GM18511 (cell line): Measurements from ENCODE around the gene DNAJC25.
"Not testable (repeated sequence)": the region's sequence is repeated elsewhere in the genome, so short reads cannot be mapped to it uniquely, and the experiment has no call there.

Source experiments
- ATAC-seq: cut with Tn5 transposase; IDR thresholded peaks from one replicate; pipeline ENCODE4 v1.9.1; 2021; ENCODE audit warnings: mild to moderate bottlenecking, moderate library complexity; ENCODE audit not compliant: unreplicated experiment

DNAJC25 gene

DNA sequence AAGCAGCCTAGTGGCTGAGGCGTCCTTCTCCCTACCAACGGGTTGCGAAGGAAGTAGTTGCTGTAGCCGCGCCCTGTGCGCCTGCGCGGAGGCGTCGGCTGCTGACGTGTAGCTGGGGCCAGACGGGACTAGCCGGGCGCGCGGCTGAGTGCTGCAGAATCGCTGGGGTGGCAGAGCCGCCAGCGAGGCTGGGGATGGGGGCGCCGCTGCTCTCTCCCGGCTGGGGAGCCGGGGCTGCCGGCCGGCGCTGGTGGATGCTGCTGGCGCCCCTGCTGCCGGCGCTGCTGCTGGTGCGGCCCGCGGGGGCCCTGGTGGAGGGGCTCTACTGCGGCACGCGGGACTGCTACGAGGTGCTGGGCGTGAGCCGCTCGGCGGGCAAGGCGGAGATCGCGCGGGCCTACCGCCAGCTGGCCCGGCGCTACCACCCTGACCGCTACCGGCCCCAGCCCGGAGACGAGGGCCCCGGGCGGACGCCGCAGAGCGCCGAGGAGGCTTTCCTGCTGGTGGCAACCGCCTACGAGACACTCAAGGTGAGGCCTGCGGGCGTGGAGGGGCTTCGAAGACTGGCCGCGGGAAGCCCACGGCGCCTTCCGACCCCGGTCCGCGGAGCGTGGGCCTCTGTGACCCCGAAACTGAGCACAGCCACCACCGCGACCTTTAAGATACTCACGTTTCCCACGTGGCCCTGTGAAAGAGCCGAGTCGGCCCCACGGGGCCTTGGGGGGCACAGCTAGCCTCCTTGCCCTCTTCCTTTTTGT is at the start of gene DNAJC25:
Gene DNAJC25, plus strand, starts transcription at position 121 of the 758 bp plus-strand sequence. Its CDS starts 74 bp downstream, at position 195.
- ATAC-seq = peak; percentile 98

DNA sequence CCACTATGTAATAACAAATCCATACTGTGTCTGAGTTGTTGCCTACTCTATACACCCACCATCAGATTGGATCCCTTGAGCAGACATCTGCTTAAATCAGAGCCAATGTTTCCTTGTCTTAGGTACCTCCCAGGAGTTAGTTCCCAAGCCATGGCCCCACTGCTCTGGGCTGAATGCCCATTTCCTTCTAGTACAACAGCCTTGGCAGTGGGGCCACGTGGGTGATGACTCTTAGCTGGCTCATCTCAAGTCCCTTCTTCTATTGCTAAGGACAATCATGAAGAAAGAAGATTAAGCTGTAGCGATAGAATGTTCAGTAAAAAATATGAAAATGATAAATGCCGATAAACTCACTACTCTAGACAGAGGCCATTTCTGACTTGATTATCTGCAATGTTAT is 48.2 kb upstream of the DNAJC25 start:
- no peak for ATAC-seq

GRCh38 chr9:111586378-111586777 is 44.8 kb upstream of the DNAJC25 start:
- no peak for ATAC-seq

DNA sequence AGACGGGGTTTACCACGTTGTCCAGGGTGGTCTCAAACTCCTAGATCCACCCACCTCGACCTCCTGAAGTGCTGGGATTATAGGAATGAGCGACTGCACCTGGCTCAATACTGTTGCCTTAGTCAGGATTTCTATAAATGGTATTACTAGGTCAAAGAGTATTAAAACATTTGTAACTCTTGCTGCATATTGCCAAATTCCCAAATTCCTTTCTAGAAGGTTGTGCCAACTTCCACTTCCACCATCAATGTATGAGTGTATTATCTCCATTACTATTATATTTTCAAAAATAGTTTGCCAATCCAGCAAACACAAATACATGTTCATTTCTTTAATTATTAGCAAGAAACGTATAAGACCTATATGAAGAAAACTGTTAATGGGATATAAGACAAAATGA is 42.3 kb upstream of the DNAJC25 start:
- no peak for ATAC-seq

- ATAC-seq = peak; percentile 76
Observed at GRCh38 chr9:111597852-111598732, 33.0 kb upstream of the DNAJC25 start.

GRCh38 chr9:111598733-111599091 is 32.4 kb upstream of the DNAJC25 start:
- peak; percentile 22 for ATAC-seq

GRCh38 chr9:111599092-111599954 is 31.8 kb upstream of the DNAJC25 start, which contains the start of gene PTGR1:
PTGR1 (minus strand) TSS chr9:111599647; CDS start chr9:111597422, 2,225 bp downstream.
- ATAC-seq = peak; percentile 30

- ATAC-seq = no peak
Observed at GRCh38 chr9:111599955-111600343, 31.2 kb upstream of the DNAJC25 start.

GRCh38 chr9:111601237-111602018 is 29.7 kb upstream of the DNAJC25 start:
- no peak for ATAC-seq

DNA sequence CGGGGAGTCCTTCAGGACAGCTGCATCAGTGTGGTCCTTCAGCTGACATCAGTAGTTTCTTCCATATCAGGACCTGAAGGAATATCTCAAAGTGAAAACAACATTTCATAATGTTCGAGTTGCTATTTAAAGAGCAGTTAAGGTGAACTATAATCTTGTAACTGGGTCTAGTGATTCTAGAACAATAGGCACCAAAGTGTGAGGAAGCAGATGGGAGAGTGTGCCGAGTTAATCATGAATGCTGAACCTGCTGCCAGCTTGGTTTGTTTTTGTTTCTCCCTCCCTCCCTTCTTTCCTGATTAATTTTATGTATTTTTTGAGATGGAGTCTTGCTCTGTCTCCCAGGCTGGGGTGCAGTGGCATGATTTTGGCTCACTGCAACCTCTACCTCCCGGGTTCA is 28.1 kb upstream of the DNAJC25 start:
- no peak for ATAC-seq

GRCh38 chr9:111604054-111604615 is 27.0 kb upstream of the DNAJC25 start:
- ATAC-seq = no peak

GRCh38 chr9:111605041-111605559 is 26.0 kb upstream of the DNAJC25 start:
- no peak for ATAC-seq

DNA sequence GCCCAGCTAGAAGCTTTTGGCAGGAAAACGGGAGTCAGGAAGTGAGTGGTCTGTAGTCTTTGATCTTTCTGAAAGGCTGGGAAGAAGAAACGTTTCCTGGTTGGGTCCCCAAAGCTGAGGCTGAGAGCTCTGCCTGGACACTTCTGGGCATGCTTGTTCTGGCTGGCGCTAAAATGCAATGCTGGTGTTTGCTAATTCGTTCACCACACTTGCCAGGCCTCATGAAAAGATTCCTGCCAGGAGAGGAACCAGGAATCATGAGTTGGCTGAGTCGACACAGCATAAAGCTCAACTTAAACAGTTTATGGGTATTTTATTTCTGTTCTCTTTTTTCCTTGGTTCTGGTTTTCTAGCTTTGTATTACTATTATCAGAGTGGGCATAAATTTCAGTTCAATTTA is 21.0 kb upstream of the DNAJC25 start:
- ATAC-seq = no peak

- no peak for ATAC-seq
Observed at GRCh38 chr9:111610845-111611244, 20.3 kb upstream of the DNAJC25 start.

- no peak for ATAC-seq
Observed at GRCh38 chr9:111613436-111614040, 17.6 kb upstream of the DNAJC25 start.

- ATAC-seq = no peak
Observed at GRCh38 chr9:111615928-111616327, 15.2 kb upstream of the DNAJC25 start.

DNA sequence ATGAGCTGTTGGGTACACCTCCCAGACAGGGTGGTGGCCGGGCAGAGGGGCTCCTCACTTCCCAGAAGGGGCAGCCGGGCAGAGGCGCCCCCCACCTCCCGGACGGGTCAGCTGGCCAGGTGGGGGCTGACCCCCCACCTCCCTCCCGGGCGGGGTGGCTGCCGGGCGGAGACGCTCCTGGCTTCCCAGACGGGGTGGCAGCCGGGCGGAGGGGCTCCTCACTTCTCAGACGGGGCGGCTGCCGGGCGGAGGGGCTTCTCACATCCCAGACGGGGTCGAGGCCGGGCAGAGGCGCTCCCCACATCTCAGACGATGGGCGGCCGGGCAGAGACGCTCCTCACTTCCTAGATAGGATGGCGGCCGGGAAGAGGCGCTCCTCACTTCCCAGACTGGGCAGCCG is 13.8 kb upstream of the DNAJC25 start:
- ATAC-seq = not testable (repeated sequence)

DNA sequence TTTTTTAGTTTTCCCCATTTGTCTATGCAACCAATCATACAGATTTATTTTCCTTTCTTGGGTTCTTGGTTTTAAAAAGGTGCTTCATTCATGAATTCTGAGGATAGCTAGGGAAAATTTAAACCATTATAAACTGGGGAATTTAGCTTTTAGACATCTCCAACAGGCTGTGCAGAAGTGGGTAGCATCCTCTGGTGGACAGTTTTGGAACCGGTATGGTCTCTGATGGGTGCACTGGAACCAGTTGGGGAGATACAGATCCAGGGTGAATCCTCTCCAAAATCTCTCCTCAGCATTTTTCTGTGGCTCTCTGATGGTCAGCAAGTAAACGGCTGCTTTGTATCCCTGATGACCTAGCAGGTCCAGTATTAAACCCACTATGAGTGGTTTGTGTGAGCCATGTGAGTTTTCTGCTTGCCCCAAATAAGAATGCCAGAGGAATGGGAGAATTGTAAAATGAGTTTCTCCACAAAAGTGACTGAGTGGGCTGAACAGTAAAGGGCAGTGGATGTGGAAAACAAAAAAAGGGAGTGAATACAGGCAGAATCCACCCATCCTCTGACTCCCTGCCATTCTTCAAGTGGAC is 9.1 kb upstream of the DNAJC25 start:
- ATAC-seq = peak; percentile 63

GRCh38 chr9:111622626-111623025 is 8.5 kb upstream of the DNAJC25 start:
- ATAC-seq = no peak
